BJ (cell line): ENCODE data around the gene SCAPER. TPM values are rescaled to one million over a fixed set of nuclear protein-coding genes. Genes with fewer than 3 reads are reported as not detected.
"Not testable (repeated sequence)": the region's sequence is repeated elsewhere in the genome, so short reads cannot be mapped to it uniquely, and the experiment has no call there.

Source experiments
- CTCF ChIA-PET: fragments of 350-600 bp; formaldehyde crosslinking; extraction: SDS; loops from one replicate; lab custom pipeline; 2021; ENCODE audit warnings: antibody characterized with exemption, inconsistent platforms; lab: Yijun Ruan, JAX
- POLR2A ChIA-PET: fragments of 300-600 bp; sonication (Branson Sonifier 250); formaldehyde crosslinking; extraction: SDS; loops from one replicate; lab custom pipeline; 2021; ENCODE audit warnings: antibody characterized with exemption; lab: Charles Lee
- DNase-seq: peaks from one replicate; pipeline ENCODE4 v3.0.0-alpha.2; 2011; ENCODE audit warnings: low read depth
- H3K27me3 ChIP-seq: 2 replicates; pipeline ENCODE4 v1.6.0; 2011; ENCODE audit warnings: low read length; ENCODE audit not compliant: control insufficient read depth, insufficient read depth
- H3K36me3 ChIP-seq: 2 replicates; pipeline ENCODE4 v1.5.1; 2011; ENCODE audit warnings: low read length; ENCODE audit not compliant: control insufficient read depth, insufficient read depth
- H3K4me3 ChIP-seq: 2 replicates; pipeline ENCODE4 v1.5.1; 2011; ENCODE audit warnings: low read depth, mild to moderate bottlenecking, control low read depth, low read length
- CTCF ChIP-seq: IDR thresholded peaks from 2 replicates; pipeline ENCODE4 v1.5.1; 2011; ENCODE audit warnings: low read depth, mild to moderate bottlenecking, control low read depth, inconsistent platforms, low read length, moderate library complexity; ENCODE audit not compliant: insufficient read depth
- polyA plus RNA-seq: library from polyadenylated mRNA; depleted of rRNA; stranded (reverse); fragments of >200 nt; gene quantifications from 2 replicates; pipeline ENCODE4 v1.2.3, GENCODE V29; 2011

Gene SCAPER
- polyA plus RNA-seq, 1 experiment = 2.3 TPM

DNA sequence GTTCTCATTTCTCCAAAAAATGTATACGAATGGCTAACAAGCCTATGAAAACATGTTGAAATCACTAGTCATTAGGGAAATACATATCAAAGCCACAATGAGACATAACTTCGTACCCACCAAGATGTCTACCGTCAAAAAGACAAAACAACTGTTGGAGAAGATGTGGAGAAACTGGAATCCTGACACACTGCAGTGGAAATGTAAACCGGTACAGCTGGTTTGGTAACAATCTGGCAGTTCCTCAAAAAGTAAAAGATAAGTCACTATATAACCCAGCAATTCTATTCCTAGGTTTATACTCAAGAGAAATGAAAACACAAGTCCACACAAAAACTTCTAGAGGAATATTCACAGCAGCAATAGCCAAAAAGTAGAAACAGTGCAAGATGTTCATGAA, 7.0 kb downstream of the SCAPER start:
- CTCF ChIA-PET = no interaction called here
- no peak for DNase-seq
- POLR2A ChIA-PET = no interaction called here
- Histone ChIP-seq H3K36me3 (no peaks in the 10 kb centered on the region), H3K4me3 (no peak overlapping the region), H3K27me3 (no peaks in the 10 kb centered on the region)
- no peak for TF ChIP-seq CTCF

GRCh38 chr15:76894174-76894573, 11.0 kb downstream of the SCAPER start:
- no peak overlapping the region for H3K4me3 ChIP-seq
- POLR2A ChIA-PET = no interaction called here
- H3K27me3 ChIP-seq = no peaks in the 10 kb centered on the region
- CTCF ChIA-PET = no interaction called here
- TF ChIP-seq CTCF = no peak
- H3K36me3 ChIP-seq = no peaks in the 10 kb centered on the region
- no peak for DNase-seq

DNA sequence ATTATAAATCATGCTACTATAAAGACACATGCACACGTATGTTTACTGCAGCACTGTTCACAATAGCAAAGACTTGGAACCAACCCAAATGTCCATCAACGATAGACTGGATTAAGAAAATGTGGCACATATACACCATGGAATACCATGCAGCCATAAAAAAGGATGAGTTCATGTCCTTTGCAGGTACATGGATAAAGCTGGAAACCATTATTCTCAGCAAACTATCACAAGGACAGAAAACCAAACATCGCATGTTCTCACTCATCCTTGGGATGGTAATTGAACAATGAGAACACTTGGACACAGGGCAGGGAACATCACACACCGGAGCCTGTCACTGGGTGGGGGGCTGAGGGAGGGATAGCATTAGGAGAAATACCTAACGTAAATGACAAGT, 12.3 kb downstream of the SCAPER start:
- H3K27me3 ChIP-seq, DNase-seq, H3K4me3 ChIP-seq, H3K36me3 ChIP-seq, POLR2A ChIA-PET, CTCF ChIA-PET: not testable (repeated sequence)

GRCh38 chr15:76887280-76888141, 17.6 kb downstream of the SCAPER start:
- H3K4me3 ChIP-seq, POLR2A ChIA-PET, CTCF ChIA-PET, DNase-seq, H3K27me3 ChIP-seq, H3K36me3 ChIP-seq: not testable (repeated sequence)

DNA sequence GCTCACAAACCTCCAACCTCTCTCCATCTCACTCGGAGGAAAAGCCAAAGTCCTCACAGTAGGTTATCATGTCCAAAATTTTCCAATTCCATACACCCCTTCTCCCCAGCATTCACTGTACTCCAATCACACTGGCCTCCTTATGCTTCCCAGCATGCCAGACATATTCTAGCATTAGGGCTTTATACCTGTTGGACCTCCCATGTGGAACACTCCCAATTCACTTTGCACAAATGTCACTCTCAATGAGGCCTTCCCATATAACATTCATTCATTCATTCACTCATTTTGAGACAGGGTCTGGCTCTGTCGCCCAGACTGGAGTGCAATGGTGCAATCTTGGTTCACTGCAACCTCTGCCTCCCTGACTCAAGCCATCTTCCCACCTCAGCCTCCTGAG, 19.9 kb downstream of the SCAPER start:
- TF ChIP-seq CTCF = no peak
- ChIA-PET CTCF (no interaction called here), POLR2A (no interaction called here)
- no peak overlapping the region for H3K4me3 ChIP-seq
- no peak for DNase-seq
- H3K27me3 ChIP-seq = no peaks in the 10 kb centered on the region
- H3K36me3 ChIP-seq = no peaks in the 10 kb centered on the region

DNA sequence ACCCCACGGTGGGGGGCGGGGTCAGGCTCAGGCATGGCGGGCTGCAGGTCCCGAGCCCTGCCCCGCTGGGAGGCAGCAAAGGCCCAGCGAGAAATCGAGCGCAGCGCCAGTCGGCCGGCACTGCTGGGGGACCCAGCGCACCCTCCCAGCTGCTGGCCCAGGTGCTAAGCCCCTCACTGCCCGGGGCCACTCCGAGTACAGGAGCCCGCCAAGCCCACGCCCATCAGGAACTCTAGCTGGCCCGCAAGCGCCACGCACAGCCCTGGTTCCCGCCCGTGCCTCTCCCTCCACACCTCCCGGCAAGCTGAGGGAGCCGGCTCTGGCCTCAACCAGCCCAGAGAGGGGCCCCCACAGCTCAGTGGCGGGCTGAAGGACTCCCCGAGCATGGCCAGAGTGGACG, 29.2 kb downstream of the SCAPER start:
- no peak for DNase-seq
- ChIA-PET POLR2A (no interaction called here), CTCF (interaction anchor here (0.8 kb wide), 1 partner anchor 8 kb away, joined by 3 read pairs; no protein-coding TSS in a partner anchor)
- TF ChIP-seq CTCF = no peak
- Histone ChIP-seq H3K27me3 (no peaks in the 10 kb centered on the region), H3K4me3 (no peak overlapping the region), H3K36me3 (no peaks in the 10 kb centered on the region)

- H3K36me3 ChIP-seq, POLR2A ChIA-PET, DNase-seq, CTCF ChIA-PET, H3K4me3 ChIP-seq, H3K27me3 ChIP-seq: not testable (repeated sequence)
These were observed 32.1 kb downstream of the SCAPER start for GRCh38 chr15:76873066-76873465.
